Ovary (tissue), 3 donors: ENCODE measurements around the gene RABGAP1L.

Source experiments
- POLR2A ChIP-seq: fragments of 450-650 bp; IDR thresholded peaks from one replicate; pipeline ENCODE4 v1.6.1; 2017; ENCODE audit warnings: antibody characterized with exemption, mild to moderate bottlenecking, moderate library complexity
- TF ChIP-seq, protein P1 (sequence below), 3 donors: fragments of 450-650 bp in 2 of 3; fragments of 200-600 bp in 1 of 3; IDR thresholded peaks; one replicate each; pipeline versions ENCODE4 v1.5.1 to v1.8.0; 2016 to 2022; ENCODE audit warnings: antibody characterized with exemption in 3 of 3, mild to moderate bottlenecking in 1 of 3
- donor health status: DM: no; HTN: no; CAD: no.

DNA sequence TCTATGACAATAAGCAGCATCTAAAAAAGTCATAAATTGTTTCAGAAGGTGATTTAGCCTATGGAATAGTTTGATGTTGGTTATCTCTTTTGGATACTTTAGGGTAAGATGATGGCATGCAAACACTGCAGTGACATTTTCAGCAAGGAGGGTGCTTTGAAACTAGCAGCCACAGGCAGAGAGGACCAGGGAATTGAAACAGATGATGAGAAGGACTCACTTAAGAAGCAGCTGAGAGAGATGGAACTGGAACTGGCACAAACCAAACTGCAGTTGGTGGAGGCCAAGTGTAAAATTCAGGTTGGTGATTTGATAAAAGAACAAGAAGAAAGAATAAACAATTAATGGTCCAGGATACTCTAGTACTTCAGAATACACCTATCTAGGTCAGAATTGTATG lies 829.2 kb downstream of the RABGAP1L start:
- no peak for TF ChIP-seq POLR2A
- TF ChIP-seq, protein P1, sequence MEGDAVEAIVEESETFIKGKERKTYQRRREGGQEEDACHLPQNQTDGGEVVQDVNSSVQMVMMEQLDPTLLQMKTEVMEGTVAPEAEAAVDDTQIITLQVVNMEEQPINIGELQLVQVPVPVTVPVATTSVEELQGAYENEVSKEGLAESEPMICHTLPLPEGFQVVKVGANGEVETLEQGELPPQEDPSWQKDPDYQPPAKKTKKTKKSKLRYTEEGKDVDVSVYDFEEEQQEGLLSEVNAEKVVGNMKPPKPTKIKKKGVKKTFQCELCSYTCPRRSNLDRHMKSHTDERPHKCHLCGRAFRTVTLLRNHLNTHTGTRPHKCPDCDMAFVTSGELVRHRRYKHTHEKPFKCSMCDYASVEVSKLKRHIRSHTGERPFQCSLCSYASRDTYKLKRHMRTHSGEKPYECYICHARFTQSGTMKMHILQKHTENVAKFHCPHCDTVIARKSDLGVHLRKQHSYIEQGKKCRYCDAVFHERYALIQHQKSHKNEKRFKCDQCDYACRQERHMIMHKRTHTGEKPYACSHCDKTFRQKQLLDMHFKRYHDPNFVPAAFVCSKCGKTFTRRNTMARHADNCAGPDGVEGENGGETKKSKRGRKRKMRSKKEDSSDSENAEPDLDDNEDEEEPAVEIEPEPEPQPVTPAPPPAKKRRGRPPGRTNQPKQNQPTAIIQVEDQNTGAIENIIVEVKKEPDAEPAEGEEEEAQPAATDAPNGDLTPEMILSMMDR (IDR thresholded peaks at IDR 0.05) = no peak
